NT2/D1 (cell line): Measurements from ENCODE around the gene ACSL6.

Experiments used
- YY1 ChIP-seq: IDR thresholded peaks from 2 replicates; pipeline ENCODE4 v1.6.1; 2011; ENCODE audit not compliant: insufficient read length, insufficient read depth
- ZNF274 ChIP-seq: IDR thresholded peaks from 2 replicates; pipeline ENCODE4 v1.6.1; 2011; ENCODE audit warnings: mild to moderate bottlenecking, low read depth, low read length

GRCh38 chr5:132050661-132051552, 39.4 kb upstream of the ACSL6 start:
- no peak for TF ChIP-seq ZNF274
- TF ChIP-seq YY1, result no peak
